Mucosa of stomach (tissue), 1 donor: ENCODE measurements around the gene TTC16.

Experiments
- H3K27me3 ChIP-seq: one replicate; pipeline ENCODE4 v1.7.0; 2013; ENCODE audit warnings: mild to moderate bottlenecking, low read length; ENCODE audit not compliant: control insufficient read depth, insufficient read depth
- H3K36me3 ChIP-seq: one replicate; pipeline ENCODE4 v1.7.0; 2013; ENCODE audit warnings: low read length; ENCODE audit not compliant: control insufficient read depth, insufficient read depth
- H3K4me1 ChIP-seq: one replicate; pipeline ENCODE4 v1.7.0; 2013; ENCODE audit warnings: mild to moderate bottlenecking, low read length; ENCODE audit not compliant: control insufficient read depth, insufficient read depth
- H3K4me3 ChIP-seq: one replicate; pipeline ENCODE4 v1.7.0; 2013; ENCODE audit warnings: low read length
- H3K9ac ChIP-seq: one replicate; pipeline ENCODE4 v1.7.0; 2013; ENCODE audit warnings: mild to moderate bottlenecking, low read length, moderate library complexity
- H3K9me3 ChIP-seq: one replicate; pipeline ENCODE4 v1.7.0; 2013; ENCODE audit warnings: mild to moderate bottlenecking, low read length, moderate library complexity; ENCODE audit not compliant: control insufficient read depth
- donor health status: Pancreatic carcinoma.

Gene TTC16

DNA sequence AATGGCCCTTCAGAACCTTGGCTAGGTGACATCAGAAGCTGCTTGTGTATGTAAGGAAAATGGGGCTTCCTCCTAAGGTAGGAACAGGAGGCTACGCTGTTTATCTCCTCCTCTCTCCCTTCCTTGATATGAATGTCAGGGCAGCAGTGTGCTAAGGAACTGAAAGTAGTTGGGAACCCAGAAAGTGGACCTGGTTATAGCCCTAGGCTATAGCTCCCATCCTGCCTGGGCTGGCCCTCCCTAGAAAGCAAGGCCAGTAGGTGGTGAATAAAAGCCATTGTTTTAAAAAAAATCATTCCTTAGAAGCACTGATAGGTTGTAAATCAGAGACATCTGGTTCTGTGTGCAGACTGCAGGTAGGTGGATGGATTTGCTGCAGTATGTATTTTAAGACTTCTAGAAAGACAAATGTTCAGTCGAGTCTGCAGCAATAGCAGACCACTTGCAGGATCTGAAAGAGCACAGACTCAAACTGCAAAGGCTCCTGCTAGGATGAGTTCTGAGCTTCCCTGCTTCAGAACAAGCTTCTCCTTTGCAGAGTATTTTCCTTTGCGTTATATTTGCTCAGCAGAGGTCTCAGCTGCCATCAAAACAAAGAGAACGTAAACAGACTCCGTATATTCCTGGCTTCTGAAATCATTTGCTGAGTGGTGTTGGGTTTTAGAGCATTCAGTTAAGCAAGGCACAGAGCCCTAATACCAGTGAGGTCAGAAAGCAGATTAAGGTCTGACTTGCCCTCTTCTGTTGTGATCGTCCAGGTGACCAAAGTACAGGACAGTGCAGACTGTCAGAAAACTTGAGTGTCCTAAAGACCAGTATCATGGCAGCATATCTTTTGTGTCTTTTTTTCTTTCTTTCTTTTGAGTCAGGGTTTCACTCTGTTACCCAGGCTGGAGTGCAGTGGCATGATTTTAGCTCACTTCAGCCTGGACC is 29.2 kb upstream of the TTC16 start:
- H3K4me1 ChIP-seq: no peaks in the 10 kb centered on the region
- H3K9me3 ChIP-seq: no peaks in the 10 kb centered on the region
- H3K9ac ChIP-seq: no peak overlapping the region
- H3K4me3 ChIP-seq: no peak overlapping the region
- no peaks in the 10 kb centered on the region for H3K36me3 ChIP-seq
- H3K27me3 ChIP-seq: no peaks in the 10 kb centered on the region

- Histone ChIP-seq H3K9ac (no peak overlapping the region), H3K27me3 (no peaks in the 10 kb centered on the region), H3K36me3 (no peaks in the 10 kb centered on the region), H3K4me3 (no peak overlapping the region), H3K4me1 (no peaks in the 10 kb centered on the region), H3K9me3 (no peaks in the 10 kb centered on the region)
Measured at GRCh38 chr9:127689329-127690000, 26.4 kb upstream of the TTC16 start.

DNA sequence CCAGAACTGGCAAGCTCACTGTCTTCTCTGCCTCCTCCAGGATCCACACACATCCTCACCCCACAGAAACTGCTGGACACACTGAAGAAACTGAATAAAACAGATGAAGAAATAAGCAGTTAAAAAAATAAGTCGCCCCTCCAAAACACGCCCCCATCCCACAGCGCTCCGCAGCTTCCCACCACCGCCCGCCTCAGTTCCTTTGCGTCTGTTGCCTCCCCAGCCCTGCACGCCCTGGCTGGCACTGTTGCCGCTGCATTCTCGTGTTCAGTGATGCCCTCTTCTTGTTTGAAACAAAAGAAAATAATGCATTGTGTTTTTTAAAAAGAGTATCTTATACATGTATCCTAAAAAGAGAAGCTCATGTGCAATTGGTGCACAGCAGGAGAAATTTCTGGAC is 25.1 kb upstream of the TTC16 start:
- no peak overlapping the region for H3K9ac ChIP-seq
- H3K36me3 ChIP-seq: no peaks in the 10 kb centered on the region
- no peaks in the 10 kb centered on the region for H3K4me1 ChIP-seq
- H3K9me3 ChIP-seq: no peaks in the 10 kb centered on the region
- H3K27me3 ChIP-seq: no peaks in the 10 kb centered on the region
- H3K4me3 ChIP-seq: no peak overlapping the region

- Histone ChIP-seq H3K9ac (no peak overlapping the region), H3K27me3 (no peaks in the 10 kb centered on the region), H3K4me3 (no peak overlapping the region), H3K4me1 (no peaks in the 10 kb centered on the region), H3K9me3 (no peaks in the 10 kb centered on the region), H3K36me3 (no peaks in the 10 kb centered on the region)
Measured at GRCh38 chr9:127692071-127692470, 23.8 kb upstream of the TTC16 start.

- no peaks in the 10 kb centered on the region for H3K9me3 ChIP-seq
- H3K4me3 ChIP-seq: no peak overlapping the region
- H3K36me3 ChIP-seq: no peaks in the 10 kb centered on the region
- H3K4me1 ChIP-seq: no peaks in the 10 kb centered on the region
- no peaks in the 10 kb centered on the region for H3K27me3 ChIP-seq
- H3K9ac ChIP-seq: no peak overlapping the region
Measured at GRCh38 chr9:127693143-127693542, 22.7 kb upstream of the TTC16 start.

- no peak overlapping the region for H3K4me3 ChIP-seq
- H3K9ac ChIP-seq: no peak overlapping the region
- H3K4me1 ChIP-seq: no peaks in the 10 kb centered on the region
- H3K27me3 ChIP-seq: no peaks in the 10 kb centered on the region
- no peaks in the 10 kb centered on the region for H3K9me3 ChIP-seq
- H3K36me3 ChIP-seq: no peaks in the 10 kb centered on the region
Measured at GRCh38 chr9:127693697-127694096, 22.2 kb upstream of the TTC16 start.

DNA sequence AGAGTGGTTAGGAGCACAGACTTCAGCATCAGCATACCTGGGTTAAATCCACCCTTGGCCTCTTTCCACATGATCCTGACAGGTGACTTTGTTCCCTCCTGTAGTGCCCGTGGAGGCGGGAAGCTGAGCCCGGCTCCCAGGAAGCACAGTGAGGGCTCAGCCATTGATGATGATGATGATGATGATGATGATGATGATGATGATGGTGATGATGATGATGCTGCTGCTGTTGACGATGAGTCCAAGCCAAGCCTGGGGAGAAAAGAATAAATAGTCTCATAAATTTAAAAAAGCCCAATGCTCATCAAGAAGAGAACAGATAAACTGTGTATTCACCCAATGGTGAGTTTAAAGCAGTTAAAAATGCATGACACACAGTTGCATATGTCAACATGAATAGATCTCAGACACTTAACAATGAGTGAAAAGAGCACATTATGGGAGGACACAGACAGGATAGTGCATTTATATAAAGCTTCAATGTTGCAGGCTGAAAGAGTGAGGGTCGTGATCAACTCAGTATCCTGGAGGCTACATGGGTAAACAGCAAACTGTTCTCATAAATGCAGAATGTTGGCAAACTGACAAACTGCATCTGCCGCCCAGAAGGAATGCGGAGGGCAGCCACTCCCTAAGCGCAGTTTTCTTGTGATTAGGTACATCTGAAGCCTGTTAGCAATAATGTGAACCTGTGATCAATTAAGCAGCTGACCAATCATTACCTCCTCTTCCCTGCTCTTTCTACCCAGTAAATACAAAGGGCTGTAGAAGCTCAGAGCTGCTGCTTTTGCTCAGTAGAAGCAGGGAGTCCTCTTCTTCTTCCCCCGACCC is 20.8 kb upstream of the TTC16 start:
- Histone ChIP-seq H3K36me3 (no peaks in the 10 kb centered on the region), H3K4me3 (no peak overlapping the region), H3K9ac (no peak overlapping the region), H3K27me3 (no peaks in the 10 kb centered on the region), H3K4me1 (peaks cover 5% of the 10 kb centered on the region), H3K9me3 (no peaks in the 10 kb centered on the region)

DNA sequence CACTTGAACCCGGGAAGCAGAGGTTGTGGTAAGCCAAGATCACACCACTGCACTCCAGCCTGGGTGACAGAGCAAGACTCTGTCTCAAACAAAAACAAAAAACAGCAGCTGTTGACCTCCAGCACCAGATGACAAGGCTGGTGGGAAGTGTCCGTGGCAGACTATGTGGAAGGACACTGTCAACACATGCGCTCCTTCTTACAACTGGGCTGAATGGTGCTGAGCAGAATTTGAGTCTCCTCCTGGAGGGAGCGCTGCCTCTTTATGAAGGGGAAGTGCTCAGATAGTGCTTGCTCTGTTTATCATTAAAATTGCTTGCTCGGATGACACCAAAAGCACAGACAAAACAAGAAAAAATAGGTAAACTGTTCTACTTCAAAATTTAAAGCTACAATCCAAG is 18.3 kb upstream of the TTC16 start:
- Histone ChIP-seq H3K9me3 (no peaks in the 10 kb centered on the region), H3K27me3 (no peaks in the 10 kb centered on the region), H3K4me3 (no peak overlapping the region), H3K4me1 (peaks cover 5% of the 10 kb centered on the region), H3K9ac (no peak overlapping the region), H3K36me3 (no peaks in the 10 kb centered on the region)

DNA sequence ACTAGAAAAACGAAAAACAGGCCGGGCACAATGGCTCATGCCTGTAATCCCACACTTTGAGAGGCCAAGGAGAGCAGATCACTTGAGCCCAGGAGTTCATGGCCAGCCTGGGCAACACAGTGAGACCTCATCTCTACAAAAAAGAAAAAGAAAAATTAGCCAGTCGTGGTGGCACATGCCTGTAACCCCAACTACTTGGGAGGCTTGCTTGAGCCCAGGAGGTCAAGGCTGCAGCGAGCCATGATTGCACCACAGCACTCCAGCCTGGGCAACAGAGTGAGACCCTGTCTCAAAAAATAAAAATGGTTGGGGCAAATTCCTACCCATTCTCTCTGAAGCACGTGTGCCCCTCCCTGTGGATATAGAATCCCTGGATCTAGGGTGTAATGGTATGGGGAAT is 17.5 kb upstream of the TTC16 start:
- Histone ChIP-seq H3K27me3 (no peaks in the 10 kb centered on the region), H3K9ac (no peak overlapping the region), H3K4me1 (peaks cover 5% of the 10 kb centered on the region), H3K9me3 (no peaks in the 10 kb centered on the region), H3K4me3 (no peak overlapping the region), H3K36me3 (no peaks in the 10 kb centered on the region)

- no peaks in the 10 kb centered on the region for H3K9me3 ChIP-seq
- H3K36me3 ChIP-seq: no peaks in the 10 kb centered on the region
- peak overlapping the region; percentile 32 for H3K4me3 ChIP-seq
- H3K27me3 ChIP-seq: no peaks in the 10 kb centered on the region
- H3K4me1 ChIP-seq: peaks cover 5% of the 10 kb centered on the region
- H3K9ac ChIP-seq: no peak overlapping the region
Measured at GRCh38 chr9:127698985-127699670, 16.8 kb upstream of the TTC16 start.

DNA sequence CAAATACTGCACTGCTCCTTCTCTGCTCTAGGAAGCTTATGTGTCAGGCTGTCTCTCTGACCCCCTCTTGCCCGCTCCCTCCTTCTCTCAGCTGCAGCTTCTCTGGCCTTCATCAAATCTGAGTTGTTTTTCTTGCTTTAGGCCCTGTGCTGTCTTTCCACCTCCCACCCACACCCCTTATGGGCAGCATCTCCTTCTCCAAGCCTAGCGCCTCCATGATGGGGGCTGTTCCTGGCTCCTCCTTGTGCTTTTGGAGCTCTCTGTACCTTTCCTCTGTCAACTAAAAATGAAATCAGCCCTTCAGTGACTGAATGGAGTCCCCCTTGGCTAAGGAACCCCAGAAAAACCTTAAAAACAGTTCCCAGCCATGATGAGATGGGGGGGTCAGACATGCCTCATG is 15.7 kb upstream of the TTC16 start:
- H3K4me1 ChIP-seq: peaks cover 5% of the 10 kb centered on the region
- H3K9ac ChIP-seq: no peak overlapping the region
- no peaks in the 10 kb centered on the region for H3K36me3 ChIP-seq
- H3K9me3 ChIP-seq: no peaks in the 10 kb centered on the region
- H3K4me3 ChIP-seq: no peak overlapping the region
- H3K27me3 ChIP-seq: no peaks in the 10 kb centered on the region
